ENCODE data around the gene QTRT2.

The QTRT2 gene

DNA sequence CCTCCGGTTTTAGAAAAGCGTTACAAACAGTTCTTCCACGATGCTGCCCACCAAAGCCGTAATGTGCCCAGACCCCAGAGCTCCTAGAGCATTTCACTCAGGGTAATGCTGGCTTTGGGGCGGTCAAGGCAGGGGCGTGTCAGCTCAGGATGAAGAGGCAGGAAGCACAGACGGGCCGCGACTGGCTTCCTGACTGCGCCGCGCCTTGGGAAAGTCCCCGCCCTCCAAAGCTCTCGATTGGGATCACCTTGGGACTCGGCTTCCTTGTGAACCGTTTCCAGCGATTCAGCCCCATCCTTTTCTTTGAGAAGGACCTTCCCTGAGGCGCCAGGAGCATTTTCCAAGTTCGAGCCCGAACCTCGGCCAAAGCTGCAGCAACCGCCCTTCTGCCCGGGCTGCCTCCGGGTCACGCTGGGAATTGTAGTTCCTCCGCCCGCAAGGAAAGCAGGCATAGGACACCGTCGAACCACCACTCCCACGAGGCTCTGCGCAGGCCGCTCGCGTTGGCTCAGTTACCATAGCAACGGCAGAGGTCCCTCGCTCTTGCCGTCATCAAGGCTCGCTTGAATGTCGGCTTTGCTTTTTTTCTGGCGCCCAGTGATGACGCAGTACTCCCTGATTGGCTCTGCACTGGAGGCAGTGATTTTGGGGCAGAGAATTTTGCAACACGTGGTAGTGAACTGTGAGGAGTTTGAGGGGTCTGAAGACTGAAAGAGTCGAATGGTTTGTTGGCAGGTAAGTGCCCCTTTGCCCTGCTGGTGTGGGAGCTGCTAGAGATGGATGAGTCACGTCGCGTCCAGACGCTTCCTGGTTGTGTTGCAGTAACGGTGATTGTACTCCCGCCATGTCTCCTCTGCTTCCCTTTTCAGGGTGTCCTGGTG is at the start of gene QTRT2, which contains the start of gene CCDC191:
Gene QTRT2 (plus strand): TSS at position 608 of the 881 bp plus-strand sequence. CDS start 8,521 bp downstream, outside the sequence.
Gene CCDC191 (minus strand): TSS at position 397 of the 881 bp plus-strand sequence. CDS start 60 bp downstream, at position 337.
- DNase-seq (ENCODE audit: low read depth in 3 of 3, low spot score in 1 of 3), result peak; percentile 88 to 97 (median 93)

DNA sequence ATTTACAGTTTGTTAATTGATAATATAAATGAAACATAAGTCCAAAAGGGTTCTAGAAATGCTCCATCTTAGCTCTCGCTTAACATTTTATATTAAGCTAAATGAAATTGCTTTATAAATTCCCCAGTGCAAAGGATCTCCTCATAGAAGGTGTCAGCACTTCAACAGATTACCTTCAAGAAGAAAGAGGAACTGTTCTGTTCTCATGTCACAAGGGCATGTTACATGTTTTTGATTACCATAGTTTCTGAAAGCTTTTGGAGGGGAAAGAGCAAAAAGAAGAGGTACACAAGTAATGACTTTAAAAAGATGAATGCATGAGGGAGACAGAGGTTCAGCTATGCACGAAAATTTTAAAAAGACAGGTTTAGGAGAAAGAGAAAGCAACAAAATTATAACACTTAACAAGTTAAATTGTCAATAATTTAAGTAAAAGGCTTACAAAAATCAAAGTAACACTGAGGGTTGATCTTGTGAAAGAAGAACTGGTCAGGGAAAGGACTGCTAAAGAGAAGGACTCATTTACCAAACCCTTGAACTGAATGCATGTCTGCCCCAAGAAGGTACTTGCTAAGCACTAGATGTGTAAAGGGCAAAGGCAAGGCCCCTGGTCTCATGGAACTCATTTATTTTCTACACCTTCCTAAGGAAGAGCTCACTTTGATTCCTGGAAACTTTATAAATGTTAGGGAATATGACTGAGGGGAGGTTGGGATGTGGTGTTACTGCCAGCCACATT is 45.3 kb upstream of the QTRT2 start:
- no peak for DNase-seq (ENCODE audit: low read depth in 3 of 3, low spot score in 1 of 3)

GRCh38 chr3:114014211-114014610 is 42.3 kb upstream of the QTRT2 start:
- no peak for DNase-seq (ENCODE audit: low read depth in 3 of 3, low spot score in 1 of 3)

DNA sequence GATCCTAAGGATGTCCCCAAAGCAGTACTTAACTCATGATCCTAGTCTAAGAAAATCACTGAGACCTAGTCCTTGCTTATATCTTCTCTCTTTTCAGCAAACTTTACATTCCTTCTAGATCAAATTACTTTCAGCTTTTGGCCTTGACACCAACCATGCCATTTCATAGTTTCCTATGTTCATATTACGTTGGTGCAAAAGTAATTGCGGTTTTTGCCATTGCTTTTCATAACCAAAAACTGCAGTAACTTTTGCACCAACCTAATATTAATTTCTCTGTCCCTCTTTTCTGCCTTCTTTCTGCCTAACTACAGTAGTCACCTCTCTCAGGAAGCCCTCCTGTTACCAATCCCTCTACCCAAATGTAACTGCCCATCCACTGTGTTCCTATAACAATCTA is 37.1 kb upstream of the QTRT2 start:
- no peak for DNase-seq (ENCODE audit: low read depth in 3 of 3, low spot score in 1 of 3)

GRCh38 chr3:114020907-114021306 is 35.6 kb upstream of the QTRT2 start:
- DNase-seq (ENCODE audit: low read depth in 3 of 3, low spot score in 1 of 3), result no peak

- DNase-seq (ENCODE audit: low read depth in 3 of 3, low spot score in 1 of 3), result no peak
Measured at GRCh38 chr3:114022145-114022802, 34.3 kb upstream of the QTRT2 start.

GRCh38 chr3:114025451-114025850 is 31.1 kb upstream of the QTRT2 start:
- DNase-seq (ENCODE audit: low read depth in 3 of 3, low spot score in 1 of 3), result no peak

DNA sequence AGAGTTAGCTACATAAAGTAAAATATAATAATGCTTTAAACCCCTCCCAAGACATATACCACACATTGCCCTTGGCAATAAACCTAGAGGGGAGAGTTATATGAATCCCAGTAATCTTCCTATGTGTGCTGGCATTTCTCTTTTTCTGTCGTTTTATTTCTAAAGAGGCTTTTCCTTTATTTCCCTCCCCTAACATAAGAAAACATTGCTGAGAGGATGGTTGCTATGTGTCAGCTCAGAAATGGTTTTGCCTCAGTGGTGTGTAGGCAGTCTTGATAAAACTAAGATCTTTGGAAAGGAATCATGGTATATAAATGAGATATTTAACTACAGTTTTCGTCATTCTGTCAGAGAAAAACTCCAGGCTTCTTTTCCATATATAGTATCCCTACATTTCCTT is 30.2 kb upstream of the QTRT2 start:
- no peak for DNase-seq (ENCODE audit: low read depth in 3 of 3, low spot score in 1 of 3)

GRCh38 chr3:114033721-114034120 is 22.8 kb upstream of the QTRT2 start:
- DNase-seq (ENCODE audit: low read depth in 3 of 3, low spot score in 1 of 3), result no peak

DNA sequence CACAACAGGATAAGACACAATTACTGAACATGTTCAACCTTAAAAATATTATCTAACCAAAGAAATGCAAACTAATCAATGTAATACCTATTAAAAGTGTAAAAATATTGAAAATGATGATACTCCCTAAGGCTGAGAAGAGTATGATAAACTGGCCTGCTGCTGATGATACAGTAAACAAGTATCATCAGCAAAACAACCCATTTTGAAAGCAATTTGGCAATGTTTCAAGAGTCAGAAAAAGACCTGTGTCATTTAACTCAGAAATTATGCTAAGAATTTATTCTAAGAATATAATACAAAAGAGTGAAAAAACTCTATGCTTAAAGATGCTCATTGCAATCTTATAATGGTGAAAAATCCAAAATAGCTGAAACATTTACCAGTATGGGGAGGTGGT is 22.3 kb upstream of the QTRT2 start:
- no peak for DNase-seq (ENCODE audit: low read depth in 3 of 3, low spot score in 1 of 3)

- no peak for DNase-seq (ENCODE audit: low read depth in 3 of 3, low spot score in 1 of 3)
Measured at GRCh38 chr3:114034787-114035545, 21.6 kb upstream of the QTRT2 start.

DNA sequence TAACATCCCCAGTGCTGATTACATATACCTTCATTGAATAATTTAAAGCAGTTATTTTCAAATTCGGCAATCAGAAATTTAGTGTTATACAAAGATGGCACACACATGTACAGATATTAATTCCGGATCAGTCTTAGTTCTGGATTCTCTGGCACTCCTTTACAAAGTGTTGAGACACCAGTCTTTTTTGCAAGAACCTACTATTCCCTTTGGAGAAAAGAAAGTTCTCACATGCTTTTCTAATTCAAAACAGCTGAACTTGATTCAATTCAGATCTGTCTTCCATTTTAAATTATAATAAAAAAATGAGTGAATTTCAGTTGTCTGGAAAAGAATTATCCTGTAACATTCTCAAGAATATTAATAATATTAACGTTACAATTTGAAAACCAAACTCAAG is 20.6 kb upstream of the QTRT2 start:
- DNase-seq (ENCODE audit: low read depth in 3 of 3, low spot score in 1 of 3), result no peak

DNA sequence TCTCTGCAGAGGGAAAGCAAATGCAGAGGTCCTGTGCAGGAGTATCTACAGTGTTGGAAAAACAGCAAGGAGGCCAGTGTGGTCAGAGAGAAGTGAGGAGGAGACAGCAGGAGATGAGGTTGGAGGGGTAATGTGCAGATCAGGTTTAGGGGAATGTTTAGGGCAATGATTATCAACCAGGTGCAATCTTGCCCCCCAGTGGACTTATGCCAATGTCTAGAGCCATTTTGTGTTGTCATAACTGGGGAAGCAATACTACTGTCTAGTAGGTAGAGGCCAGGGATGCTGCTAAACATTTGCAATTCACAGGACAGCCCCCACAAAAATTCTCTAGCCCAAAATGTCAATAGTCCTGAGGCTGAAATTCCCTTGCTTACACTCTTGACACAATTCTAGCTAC is 13.3 kb upstream of the QTRT2 start:
- no peak for DNase-seq (ENCODE audit: low read depth in 3 of 3, low spot score in 1 of 3)

- DNase-seq (ENCODE audit: low read depth in 3 of 3, low spot score in 1 of 3), result no peak
Measured at GRCh38 chr3:114052216-114052615, 4.3 kb upstream of the QTRT2 start.

GRCh38 chr3:114057011-114057347 is 442 bp downstream of the QTRT2 start:
- DNase-seq (ENCODE audit: low read depth in 3 of 3, low spot score in 1 of 3), result no peak

GRCh38 chr3:114058646-114059045 is 2.1 kb downstream of the QTRT2 start:
- no peak for DNase-seq (ENCODE audit: low read depth in 3 of 3, low spot score in 1 of 3)

DNA sequence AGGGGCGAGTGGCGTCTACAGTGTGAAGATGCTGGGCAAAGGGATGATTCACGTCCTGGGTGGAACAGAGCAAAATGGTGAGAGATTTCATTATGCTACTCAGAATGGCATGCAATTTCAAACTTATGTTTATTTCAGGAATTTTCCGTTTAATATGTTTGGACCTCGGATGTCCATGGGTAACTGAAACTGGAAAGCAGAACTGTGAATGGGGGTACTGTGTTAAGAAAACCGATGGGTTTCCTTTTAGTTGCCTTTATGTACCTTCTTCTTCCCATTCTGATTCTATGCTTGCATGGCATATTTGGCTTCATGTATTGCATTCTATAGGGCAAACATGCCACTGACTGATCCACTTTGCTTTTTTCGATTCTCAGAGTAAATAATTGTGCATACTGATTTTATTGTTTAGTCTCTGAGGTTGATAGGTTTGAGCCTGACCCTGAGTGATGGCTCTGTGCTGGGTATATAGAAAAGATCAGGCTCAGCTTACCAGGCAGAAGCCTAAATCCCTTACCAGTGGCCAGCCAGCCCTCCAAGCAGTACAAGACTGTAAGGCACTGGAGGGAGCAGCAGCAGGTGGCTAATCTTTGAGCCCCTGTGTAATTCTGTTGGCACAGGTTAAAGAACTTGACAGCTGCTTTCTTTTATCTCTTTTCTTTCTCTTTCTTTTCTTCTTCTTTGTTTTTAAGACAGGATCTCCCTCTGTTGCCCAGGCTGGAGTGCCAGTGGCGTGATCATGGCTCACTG is 4.5 kb downstream of the QTRT2 start:
- DNase-seq (ENCODE audit: low read depth in 3 of 3, low spot score in 1 of 3), result no peak

GRCh38 chr3:114067804-114068203 is 11.3 kb downstream of the QTRT2 start:
- no peak for DNase-seq (ENCODE audit: low read depth in 3 of 3, low spot score in 1 of 3)

GRCh38 chr3:114068336-114068735 is 11.8 kb downstream of the QTRT2 start:
- DNase-seq (ENCODE audit: low read depth in 3 of 3, low spot score in 1 of 3), result no peak

DNA sequence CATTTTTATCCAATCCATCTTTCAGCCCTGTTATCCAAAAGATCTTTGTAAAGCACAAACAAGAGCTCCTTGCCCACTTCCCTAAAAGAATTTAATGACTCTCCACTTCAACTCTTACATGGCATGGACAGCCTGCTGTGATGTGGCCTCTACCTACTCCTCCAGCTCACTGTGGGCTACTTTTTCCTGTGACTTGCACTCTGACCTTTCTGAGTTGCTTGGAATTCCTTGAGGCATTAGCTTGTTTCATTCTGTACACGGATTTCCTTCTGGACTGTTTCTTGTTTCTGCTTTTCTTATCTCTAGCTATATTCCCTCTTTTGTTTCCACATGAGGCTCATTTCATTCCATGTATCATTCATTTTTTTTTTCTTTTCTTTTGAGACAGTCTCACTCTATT is 15.2 kb downstream of the QTRT2 start:
- DNase-seq (ENCODE audit: low read depth in 3 of 3, low spot score in 1 of 3), result no peak

Measured in stimulated activated CD4-positive, alpha-beta T cell treated with anti-CD3 and anti-CD28 coated beads, TNF-alpha, amount 100 ng/mL, for 1 hour (primary cell).